GM21717 (cell line): Measurements from ENCODE around the gene MMP8.
A peak's percentile ranks its signal among the peaks of the same experiment; 100 is the strongest.

Experiments used
- ATAC-seq: cut with Tn5 transposase; IDR thresholded peaks from one replicate; pipeline ENCODE4 v1.9.1; 2021; ENCODE audit warnings: mild to moderate bottlenecking, moderate library complexity; ENCODE audit not compliant: unreplicated experiment

Gene MMP8

GRCh38 chr11:102722821-102723220 is 1.9 kb downstream of the MMP8 start:
- no peak for ATAC-seq

GRCh38 chr11:102719620-102720277 is 5.0 kb downstream of the MMP8 start:
- no peak for ATAC-seq

- ATAC-seq: no peak
Measured at GRCh38 chr11:102717280-102717679, 7.5 kb downstream of the MMP8 start.

DNA sequence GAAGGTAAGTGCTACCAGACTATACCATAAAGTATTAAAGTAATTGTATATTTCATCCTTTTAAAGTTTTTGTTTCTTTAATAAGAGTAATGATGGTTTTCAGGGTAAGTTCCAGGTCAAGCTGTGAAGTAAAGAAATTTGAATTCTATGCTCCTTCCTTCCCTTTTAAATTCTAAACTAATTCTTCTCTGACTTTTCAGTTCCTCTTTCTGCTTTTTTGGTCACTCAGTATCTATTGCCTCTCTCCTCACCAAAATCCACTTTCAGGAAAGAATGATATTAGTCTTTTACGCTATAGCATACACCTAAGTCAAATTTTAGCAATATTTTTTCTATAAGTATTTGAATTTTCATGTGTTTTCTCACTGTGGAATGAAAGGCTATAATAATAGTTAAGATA is 8.2 kb downstream of the MMP8 start:
- ATAC-seq: no peak

GRCh38 chr11:102712137-102712536 is 12.6 kb downstream of the MMP8 start:
- ATAC-seq: no peak

- ATAC-seq: no peak
Measured at GRCh38 chr11:102709201-102709945, 15.4 kb downstream of the MMP8 start.

GRCh38 chr11:102708654-102709053 is 16.1 kb downstream of the MMP8 start:
- ATAC-seq: no peak

- ATAC-seq: no peak
Measured at GRCh38 chr11:102705626-102706025, 19.1 kb downstream of the MMP8 start, which contains the start of gene MMP27. Gene MMP27 (minus strand): TSS chr11:102705769. CDS start chr11:102705714, 55 bp downstream.

GRCh38 chr11:102704841-102705240 is 19.9 kb downstream of the MMP8 start:
- no peak for ATAC-seq

GRCh38 chr11:102703826-102704493 is 20.8 kb downstream of the MMP8 start:
- ATAC-seq: no peak

GRCh38 chr11:102695201-102695600 is 29.6 kb downstream of the MMP8 start:
- ATAC-seq: no peak

GRCh38 chr11:102685754-102686153 is 39.0 kb downstream of the MMP8 start:
- ATAC-seq: no peak

DNA sequence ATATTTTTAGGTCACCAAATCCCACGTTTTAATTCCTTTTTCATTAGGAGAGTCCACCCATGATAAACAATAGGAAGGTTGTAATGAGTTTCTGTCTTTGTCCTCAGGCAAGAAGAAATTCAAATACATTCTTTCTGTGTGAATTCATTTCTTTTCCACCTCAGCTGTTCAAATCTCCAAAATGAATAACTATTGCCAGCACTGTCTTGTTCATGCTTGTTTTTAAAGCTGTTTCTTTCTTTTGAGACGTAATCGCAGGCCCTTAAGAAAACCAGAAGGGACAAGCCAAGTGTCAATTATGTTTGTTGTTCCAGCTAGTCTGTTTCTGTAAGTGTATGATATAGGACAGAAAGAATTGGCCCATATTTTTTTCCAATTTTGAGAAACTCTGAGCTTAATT is 39.4 kb downstream of the MMP8 start:
- no peak for ATAC-seq

- no peak for ATAC-seq
Measured at GRCh38 chr11:102683277-102683676, 41.5 kb downstream of the MMP8 start.

- ATAC-seq: no peak
Measured at GRCh38 chr11:102680945-102681344, 43.8 kb downstream of the MMP8 start.

DNA sequence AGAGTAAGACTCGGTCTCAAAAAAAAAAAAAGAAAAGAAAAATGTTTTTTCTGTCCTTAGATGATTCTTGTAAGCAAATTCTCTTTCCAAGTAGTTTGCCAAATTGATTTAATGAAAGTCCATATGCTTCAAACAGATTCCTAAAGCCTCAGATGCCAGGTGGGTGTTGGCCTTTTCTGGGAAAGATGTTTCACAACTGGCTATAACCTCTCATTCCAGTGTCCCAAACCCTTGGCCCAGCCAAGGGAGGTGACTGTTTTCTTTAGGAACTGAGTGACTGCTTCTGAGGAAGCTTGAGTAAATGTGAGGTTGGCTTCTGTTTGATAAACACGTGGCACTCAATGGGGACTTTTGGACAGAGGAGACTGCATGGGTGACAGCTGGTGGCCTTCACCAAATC is 46.7 kb downstream of the MMP8 start:
- ATAC-seq: no peak

- ATAC-seq: no peak
Measured at GRCh38 chr11:102676084-102676483, 48.7 kb downstream of the MMP8 start.

DNA sequence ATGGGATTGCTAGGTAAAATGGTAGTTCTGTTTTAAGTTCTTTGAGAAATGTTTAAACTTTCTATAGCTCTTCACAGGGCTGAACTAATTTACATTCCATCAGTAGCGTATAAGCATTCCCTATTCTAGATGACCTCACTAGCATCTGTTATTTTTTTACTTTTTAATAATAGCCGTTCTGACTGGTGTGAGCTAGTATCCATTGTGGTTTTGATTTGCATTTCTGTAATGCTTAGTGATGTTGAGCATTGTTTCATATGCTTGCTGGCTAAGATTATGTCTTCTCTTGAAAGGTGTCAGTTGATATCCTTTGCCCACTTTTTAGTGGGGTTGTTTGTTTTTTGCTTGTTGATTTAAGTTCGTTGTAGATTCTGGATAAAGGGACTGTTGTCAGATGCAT is 55.1 kb downstream of the MMP8 start:
- peak; percentile 79 for ATAC-seq

DNA sequence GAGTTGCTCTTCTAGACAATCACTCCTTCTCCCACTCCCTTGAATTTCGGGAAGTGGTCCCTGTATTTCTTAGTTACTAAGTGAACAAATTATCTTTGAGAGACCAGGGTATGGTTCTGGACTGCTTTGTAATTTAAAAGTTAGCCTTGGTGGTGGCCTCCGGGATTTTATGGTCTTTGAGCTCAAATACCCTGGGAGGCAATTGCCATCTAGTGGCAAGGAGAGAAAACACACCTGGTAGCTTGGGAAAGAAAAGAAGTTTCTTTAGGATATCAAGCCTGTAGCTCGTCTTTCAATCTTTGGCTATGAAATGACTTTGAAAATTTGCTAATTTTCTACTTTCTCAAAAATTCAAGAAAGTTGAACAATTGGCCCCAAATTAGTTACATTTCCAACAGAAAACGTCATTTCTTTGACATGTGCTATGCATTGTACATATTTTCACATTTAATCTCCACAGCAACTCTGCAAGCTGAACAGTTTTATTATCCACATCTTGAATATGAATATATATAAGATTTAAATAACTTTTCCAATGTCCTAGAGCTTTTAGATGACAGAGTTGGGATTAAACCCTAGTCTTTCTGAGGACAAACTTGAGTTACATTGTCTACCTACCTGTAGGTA is 58.3 kb downstream of the MMP8 start:
- no peak for ATAC-seq

GRCh38 chr11:102664001-102664752 is 60.6 kb downstream of the MMP8 start:
- peak; percentile 71 for ATAC-seq

GRCh38 chr11:102662607-102663006 is 62.1 kb downstream of the MMP8 start:
- ATAC-seq: no peak
